ENCODE data around the gene ZFYVE21. TPM values are rescaled to one million over a fixed set of nuclear protein-coding genes. Genes with fewer than 3 reads are reported as not detected.

The ZFYVE21 gene
- total RNA-seq, 1 donor from 2014 or later = 58.0 TPM

GRCh38 chr14:103704708-103705107 lies 10.9 kb upstream of the ZFYVE21 start:
- DNase-seq (ENCODE audit: low read depth in 2 of 2) = peak; percentile 62 to 67

DNA sequence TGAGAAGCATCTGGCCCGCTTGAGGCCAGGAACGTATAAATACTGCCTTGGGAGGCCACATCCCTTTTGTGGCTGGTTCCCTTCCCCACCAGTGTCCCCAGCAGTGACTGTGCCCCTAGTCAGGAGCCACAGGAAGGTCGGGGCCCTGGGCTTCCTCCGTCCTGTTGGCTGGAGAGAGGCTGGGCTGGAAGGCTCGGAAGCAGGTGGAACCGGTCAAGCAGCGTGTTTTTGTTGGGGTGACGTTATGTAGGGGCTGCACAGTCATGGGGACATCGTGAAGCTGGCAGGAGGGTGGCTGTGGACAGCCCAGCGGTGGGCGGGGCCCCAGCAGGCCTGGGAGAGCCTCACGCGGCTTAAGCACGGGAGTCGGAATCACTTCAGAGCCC lies 10.5 kb upstream of the ZFYVE21 start:
- DNase-seq (ENCODE audit: low read depth in 2 of 2) = peak; percentile 89 to 95

- no peak for DNase-seq (ENCODE audit: low read depth in 2 of 2)
Measured at GRCh38 chr14:103705504-103706284, 9.9 kb upstream of the ZFYVE21 start.

- no peak for DNase-seq (ENCODE audit: low read depth in 2 of 2)
Measured at GRCh38 chr14:103706551-103707328, 8.9 kb upstream of the ZFYVE21 start.

DNA sequence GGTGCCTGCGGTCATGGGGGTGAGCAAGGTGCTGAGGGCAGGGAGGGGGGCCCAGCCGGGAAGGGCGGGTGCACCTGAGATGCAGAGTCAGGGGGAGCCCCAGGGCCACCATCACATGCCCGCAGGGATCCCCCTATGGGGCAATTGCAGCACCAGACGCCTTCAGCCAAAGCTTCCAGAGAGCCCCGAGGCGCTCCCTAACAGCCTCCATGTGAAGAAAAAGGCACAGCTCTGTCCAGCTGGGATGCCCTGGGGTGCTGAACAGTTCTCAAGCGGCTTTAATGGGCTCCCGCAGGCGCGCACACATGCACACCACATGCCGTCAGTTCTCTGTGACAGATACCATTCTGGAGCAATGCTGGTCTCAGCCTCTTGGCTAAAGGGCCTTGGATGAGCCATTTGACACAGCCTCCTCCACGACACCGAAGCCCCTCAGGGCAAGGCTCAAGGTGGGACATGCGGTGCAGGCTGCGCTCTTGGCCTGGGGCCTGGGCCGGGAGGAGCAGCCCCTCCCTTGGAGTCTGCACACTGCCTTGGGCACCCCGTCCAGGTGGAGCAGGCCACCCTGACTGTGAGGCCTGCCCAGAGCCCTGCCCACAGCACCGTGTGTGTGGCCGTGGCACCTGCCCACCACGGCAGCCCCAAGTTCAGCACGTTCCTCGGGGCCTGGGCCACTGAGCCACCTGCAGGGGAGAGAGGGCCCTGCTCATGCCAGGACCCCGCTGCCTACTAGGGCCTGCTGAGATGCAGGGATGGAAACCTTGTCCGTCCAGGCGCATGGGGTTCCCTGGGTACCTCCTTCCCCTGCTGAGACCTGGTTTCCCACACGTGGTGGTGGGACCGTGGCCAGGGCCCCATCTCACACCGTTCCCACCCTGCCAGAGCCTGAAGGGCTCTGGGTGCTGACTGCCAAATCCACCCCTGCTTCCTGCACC lies 8.0 kb upstream of the ZFYVE21 start:
- no peak for DNase-seq (ENCODE audit: low read depth in 2 of 2)

DNA sequence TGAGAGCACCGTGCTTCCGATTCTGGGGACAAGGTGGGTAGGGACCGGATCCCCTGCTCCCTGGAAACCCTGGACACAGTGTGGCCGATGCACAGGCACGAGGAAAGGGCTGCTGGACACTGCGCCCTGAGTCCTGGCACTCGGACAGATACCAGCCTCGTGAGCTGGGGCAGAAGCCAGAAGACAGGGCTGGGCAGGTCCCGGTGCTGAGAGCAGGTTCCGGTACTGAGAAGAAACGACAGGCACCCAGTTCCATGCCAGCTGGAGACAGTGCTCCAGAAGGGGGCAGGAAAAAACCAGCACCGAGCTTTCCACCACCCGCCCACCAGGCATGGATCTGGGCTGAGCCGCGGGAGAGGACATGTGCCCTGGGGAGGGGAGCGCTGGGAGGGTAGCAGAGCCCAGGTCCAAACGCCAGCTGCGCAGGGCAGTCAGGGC lies 6.8 kb upstream of the ZFYVE21 start:
- no peak for DNase-seq (ENCODE audit: low read depth in 2 of 2)

DNA sequence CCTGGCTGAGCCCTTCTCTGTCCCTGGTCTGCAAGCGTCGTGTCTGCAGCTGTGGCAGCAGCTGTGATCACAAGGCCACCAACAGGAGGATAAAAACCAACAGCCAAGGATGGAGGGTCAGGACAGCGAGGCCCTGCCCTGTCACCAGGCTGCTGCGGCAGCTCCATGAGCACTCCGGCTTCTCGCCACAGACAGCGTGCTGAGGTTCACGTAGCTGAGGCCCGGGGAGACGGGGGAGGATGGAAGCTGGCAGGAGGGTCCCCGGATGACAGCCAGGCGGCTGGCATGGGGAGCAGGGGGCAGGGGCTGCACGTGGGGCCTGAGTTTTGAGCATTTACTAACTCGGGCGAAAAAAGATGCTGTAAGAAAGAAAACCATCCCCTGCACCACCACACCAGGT lies 5.8 kb upstream of the ZFYVE21 start:
- no peak for DNase-seq (ENCODE audit: low read depth in 2 of 2)

DNA sequence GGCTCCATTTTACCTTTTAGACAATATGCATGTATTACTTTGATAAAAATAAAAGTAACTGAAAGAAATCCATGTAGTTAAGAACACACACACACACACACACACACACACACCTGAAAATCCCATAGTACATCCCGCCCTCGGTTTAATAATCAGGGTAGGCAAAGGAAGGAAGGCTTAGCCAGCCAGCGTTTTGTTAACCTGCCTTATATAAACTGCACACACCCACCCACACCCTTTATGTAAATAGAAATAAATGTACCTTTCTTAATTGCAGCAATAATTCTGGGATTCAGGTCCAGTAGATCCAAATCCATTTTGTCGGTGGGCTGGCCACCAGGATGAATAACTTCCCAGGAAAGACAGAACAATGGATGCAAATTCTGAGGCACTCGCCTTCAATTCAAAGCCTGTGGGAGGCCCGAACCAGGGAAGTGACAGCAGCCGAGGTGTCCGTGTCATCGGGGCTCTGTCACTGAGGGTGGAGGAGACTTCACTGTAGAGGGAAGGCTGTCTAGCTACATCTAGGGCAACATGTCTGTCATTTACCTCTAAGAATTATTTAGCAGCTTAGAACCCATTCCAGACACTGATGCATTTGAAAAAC lies 4.7 kb upstream of the ZFYVE21 start:
- DNase-seq (ENCODE audit: low read depth in 2 of 2) = peak in 1 of 2 donors; percentile 23

- DNase-seq (ENCODE audit: low read depth in 2 of 2) = peak in 1 of 2 donors; percentile 42
Measured at GRCh38 chr14:103711516-103712431, 3.8 kb upstream of the ZFYVE21 start.

DNA sequence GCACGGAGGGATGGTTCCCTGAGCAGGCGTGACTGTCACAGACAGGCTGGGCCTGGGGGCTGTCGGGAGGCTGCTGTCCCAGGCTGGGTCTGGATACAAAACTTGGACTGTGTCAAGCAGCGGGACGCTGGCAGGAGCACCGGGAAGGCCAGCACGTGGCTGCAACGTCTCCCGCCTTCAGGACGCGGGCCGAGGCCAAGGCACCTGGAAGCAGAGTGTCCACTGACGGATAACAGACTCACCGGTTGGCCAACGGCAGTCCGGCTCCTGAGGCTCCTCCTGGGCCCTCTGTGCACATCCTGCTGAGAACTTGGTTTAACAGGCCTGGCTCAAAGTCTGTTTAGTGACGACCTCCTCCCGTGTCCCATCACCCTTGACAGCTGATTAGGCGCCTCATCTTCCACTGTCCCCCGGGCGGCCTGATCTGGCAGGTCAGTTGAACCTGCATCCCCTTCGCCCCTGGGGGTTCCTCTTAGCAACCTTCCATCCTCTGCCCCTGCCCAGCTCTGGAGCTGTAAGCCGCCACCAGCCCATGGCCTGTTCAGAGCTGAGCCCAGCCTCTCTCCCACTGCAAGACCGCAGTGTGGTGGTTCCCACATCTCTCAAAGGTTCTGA lies 2.9 kb upstream of the ZFYVE21 start:
- no peak for DNase-seq (ENCODE audit: low read depth in 2 of 2)

DNA sequence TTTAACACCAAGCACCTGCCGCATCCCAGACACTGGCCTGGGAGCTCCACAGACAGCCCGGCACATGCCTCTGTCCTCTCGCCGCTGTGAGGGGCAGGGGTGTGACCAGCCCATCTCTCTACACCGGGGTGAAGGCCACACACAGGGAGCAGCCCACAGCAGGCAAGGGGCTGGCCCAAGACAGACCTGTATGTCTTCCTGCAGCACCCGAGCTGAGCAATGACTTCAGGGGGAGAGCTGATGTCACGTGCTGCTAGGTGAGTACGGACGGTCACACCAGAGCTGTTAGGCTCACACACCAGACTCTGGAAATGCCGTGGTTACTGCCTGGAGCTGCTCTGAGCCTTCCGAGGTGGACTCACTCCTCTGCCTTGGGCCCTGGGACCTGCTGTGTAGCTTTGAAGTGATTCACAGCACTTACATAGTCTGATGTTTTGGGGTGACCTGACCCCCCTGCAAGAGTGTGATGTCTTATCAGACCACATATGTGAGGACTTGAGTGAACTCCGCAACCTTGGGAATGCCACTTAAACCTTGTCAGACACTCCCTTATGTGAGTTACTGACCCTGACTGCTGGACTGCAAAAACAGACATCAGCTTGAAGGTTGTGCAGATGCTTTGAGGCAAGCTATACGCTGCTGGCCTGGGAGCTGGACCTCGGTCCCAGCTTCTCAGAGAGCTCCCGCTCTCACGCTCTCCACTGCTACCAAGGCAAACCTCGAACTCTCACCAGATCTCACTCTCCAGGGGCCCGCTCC lies 2.1 kb upstream of the ZFYVE21 start:
- no peak for DNase-seq (ENCODE audit: low read depth in 2 of 2)

- no peak for DNase-seq (ENCODE audit: low read depth in 2 of 2)
Measured at GRCh38 chr14:103714063-103714724, 1.4 kb upstream of the ZFYVE21 start.

DNA sequence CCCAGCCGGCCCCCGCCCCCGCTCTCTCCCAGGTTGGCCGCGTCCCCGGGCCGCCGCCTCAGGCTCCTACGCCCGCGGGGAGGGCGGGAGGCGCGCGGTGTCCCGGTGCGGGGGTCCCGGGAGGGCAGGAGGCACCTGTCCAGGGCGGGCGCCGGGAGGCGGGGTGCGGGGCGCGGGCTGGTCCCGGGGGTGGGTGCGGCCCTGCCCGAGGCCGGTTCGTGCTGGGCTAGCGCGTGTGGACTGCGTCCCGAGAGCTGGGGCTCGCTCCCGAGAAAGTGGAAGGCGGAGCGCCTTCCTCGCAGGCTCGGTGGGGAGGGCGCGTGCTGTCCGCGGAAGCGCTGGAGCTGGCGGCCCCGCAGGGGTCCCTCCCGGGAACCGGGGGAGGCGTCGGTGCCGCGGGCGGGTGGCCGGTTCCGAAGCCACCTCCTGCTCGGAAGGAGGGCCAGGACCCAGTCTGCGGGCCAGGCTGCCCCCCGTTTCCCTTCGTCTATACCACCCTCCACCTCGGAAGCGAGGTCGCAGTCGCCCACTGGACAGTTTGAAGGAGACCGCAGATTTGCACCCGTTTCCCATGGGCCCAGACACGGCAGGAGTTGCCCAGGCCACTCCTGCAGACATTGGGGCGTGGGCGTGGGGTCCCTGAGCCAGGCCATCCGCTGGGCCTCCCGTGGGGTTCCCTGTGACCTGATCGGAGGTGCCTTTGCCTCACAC lies 636 bp downstream of the ZFYVE21 start:
- DNase-seq (ENCODE audit: low read depth in 2 of 2) = peak in 1 of 2 donors; percentile 21

DNA sequence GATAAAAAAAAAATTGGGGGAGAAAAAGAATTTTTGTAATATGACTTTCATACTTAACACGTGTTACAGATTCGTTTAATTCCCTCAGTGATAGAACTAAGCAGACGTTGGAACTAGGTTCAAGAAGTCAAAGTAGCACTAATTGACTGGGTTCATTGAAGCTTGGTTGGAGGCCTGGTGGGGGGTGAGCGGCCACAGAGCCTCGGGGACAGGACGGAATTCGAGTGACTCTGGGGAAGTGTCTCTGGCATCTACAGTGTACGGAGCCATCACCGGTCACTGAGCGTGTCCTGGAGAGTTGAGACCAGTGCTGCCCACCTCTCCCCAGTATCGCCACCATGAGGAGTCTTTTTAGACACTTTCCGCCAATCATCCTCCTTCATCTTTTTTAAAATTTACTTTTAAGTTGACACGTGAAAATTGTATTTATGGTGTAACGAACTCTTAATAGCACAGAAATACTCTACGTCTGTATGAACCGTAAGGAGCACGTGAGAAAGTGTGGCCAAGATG lies 1.3 kb downstream of the ZFYVE21 start:
- no peak for DNase-seq (ENCODE audit: low read depth in 2 of 2)

DNA sequence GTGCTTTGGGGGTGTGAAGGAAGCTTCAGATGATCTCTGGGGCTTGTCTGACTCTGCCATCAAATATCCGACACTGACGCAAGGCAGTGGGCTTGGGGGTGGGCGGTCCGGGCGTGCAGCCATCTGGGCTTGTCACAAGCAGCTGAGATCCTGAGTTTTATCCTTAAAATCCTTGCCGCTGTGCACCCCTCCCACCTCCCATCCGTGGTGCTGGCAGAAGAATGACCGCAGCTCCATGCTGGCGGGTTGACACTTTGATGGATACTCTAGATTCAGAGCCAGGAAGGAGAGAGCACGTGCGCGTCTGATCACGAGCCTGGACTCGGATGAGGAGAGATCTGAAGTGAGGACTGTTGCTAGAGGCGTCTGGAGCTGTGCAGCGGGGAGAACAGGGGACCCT lies 3.0 kb downstream of the ZFYVE21 start:
- DNase-seq (ENCODE audit: low read depth in 2 of 2) = no peak

- DNase-seq (ENCODE audit: low read depth in 2 of 2) = no peak
Measured at GRCh38 chr14:103719751-103720150, 4.1 kb downstream of the ZFYVE21 start.

GRCh38 chr14:103721334-103722120 lies 5.9 kb downstream of the ZFYVE21 start:
- DNase-seq (ENCODE audit: low read depth in 2 of 2) = no peak
